T-helper 9 cell (primary cell): ENCODE data around the gene GTF2F1.
"Not testable (repeated sequence)": the region's sequence is repeated elsewhere in the genome, so short reads cannot be mapped to it uniquely, and the experiment has no call there.

ENCODE experiments used
- DNase-seq: peaks from one replicate; pipeline ENCODE4 v3.0.0-alpha.2; 2020
- total RNA-seq, 2 donors: gene quantifications; one replicate each; lab custom pipeline; 2026; lab: John Stamatoyannopoulos, UW

Gene GTF2F1
- 98.4 to 125 reads per million in 2 donors for total RNA-seq

GRCh38 chr19:6393074-6393982 is at the start of gene GTF2F1:
Gene GTF2F1, minus strand, starts transcription at chr19:6393164. Its CDS starts 169 bp downstream, at chr19:6392995.
- peak; percentile 91 for DNase-seq

GRCh38 chr19:6442087-6442688 is 49.2 kb upstream of the GTF2F1 start:
- DNase-seq = no peak

GRCh38 chr19:6440905-6441304 is 47.9 kb upstream of the GTF2F1 start:
- DNase-seq = no peak

GRCh38 chr19:6439743-6440142 is 46.8 kb upstream of the GTF2F1 start:
- DNase-seq = no peak

- no peak for DNase-seq
Observed at GRCh38 chr19:6433663-6434062, 40.7 kb upstream of the GTF2F1 start, which contains the start of gene SLC25A41. Gene SLC25A41, minus strand, starts transcription at chr19:6433763. Its CDS starts 70 bp downstream, at chr19:6433693.

- DNase-seq = no peak
Observed at GRCh38 chr19:6433165-6433564, 40.2 kb upstream of the GTF2F1 start.

- no peak for DNase-seq
Observed at GRCh38 chr19:6431891-6432290, 38.9 kb upstream of the GTF2F1 start.

- no peak for DNase-seq
Observed at GRCh38 chr19:6429419-6430221, 36.7 kb upstream of the GTF2F1 start.

- not testable (repeated sequence) for DNase-seq
Observed at GRCh38 chr19:6428692-6429418, 35.9 kb upstream of the GTF2F1 start.

GRCh38 chr19:6427131-6427530 is 34.2 kb upstream of the GTF2F1 start:
- DNase-seq = no peak

GRCh38 chr19:6425732-6426620 is 33.0 kb upstream of the GTF2F1 start:
- no peak for DNase-seq

- DNase-seq = peak; percentile 96
Observed at GRCh38 chr19:6424939-6425731, 32.2 kb upstream of the GTF2F1 start.

GRCh38 chr19:6424195-6424938 is 31.4 kb upstream of the GTF2F1 start, which contains the start of gene KHSRP:
Gene KHSRP, minus strand, starts transcription at chr19:6424811. Its CDS starts 110 bp downstream, at chr19:6424701.
- peak; percentile 18 for DNase-seq

GRCh38 chr19:6423499-6424194 is 30.7 kb upstream of the GTF2F1 start:
- no peak for DNase-seq

- DNase-seq = no peak
Observed at GRCh38 chr19:6421075-6422014, 28.4 kb upstream of the GTF2F1 start.

GRCh38 chr19:6418562-6418932 is 25.6 kb upstream of the GTF2F1 start:
- no peak for DNase-seq

GRCh38 chr19:6417713-6418561 is 25.0 kb upstream of the GTF2F1 start:
- DNase-seq = no peak
